GM13976 (cell line): ENCODE data around the gene FBP2.
A peak's percentile ranks its signal among the peaks of the same experiment; 100 is the strongest.
"Not testable (repeated sequence)": the region's sequence is repeated elsewhere in the genome, so short reads cannot be mapped to it uniquely, and the experiment has no call there.

Source experiments
- DNase-seq: peaks from one replicate; pipeline ENCODE4 v3.0.0; 2012; ENCODE audit warnings: low spot score
- CTCF ChIP-seq: IDR thresholded peaks from 2 replicates; pipeline ENCODE4 v1.5.1; 2012; ENCODE audit warnings: borderline replicate concordance, mild to moderate bottlenecking; ENCODE audit not compliant: insufficient read depth; ENCODE audit errors: extremely low read depth, missing control alignments, control extremely low read depth
- in situ Hi-C: fragments of 300-500 bp; cut with MboI; formaldehyde crosslinking; loops from one replicate; pipeline ENCODE4 v1.12.0; 2022; ENCODE audit warnings: low sequenced_read_pairs, mixed read lengths, inconsistent platforms; ENCODE audit not compliant: unreplicated experiment

FBP2 gene

GRCh38 chr9:94554439-94555331 is 38.9 kb downstream of the FBP2 start, which contains the start of gene PCAT7:
PCAT7 (plus strand) TSS chr9:94555083.
- in situ Hi-C loops, result no loop called here
- DNase-seq, result peak; percentile 75
- peak; percentile 29 for TF ChIP-seq CTCF

- no peak for DNase-seq
- no peak for TF ChIP-seq CTCF
- in situ Hi-C loops, result no loop called here
Observed at GRCh38 chr9:94554078-94554438, 39.6 kb downstream of the FBP2 start.

- no peak for TF ChIP-seq CTCF
- DNase-seq, result no peak
- in situ Hi-C loops, result no loop called here
Observed at GRCh38 chr9:94553029-94553938, 40.3 kb downstream of the FBP2 start.

- no peak for TF ChIP-seq CTCF
- no peak for DNase-seq
- in situ Hi-C loops, result no loop called here
Observed at GRCh38 chr9:94545940-94546339, 47.7 kb downstream of the FBP2 start.

GRCh38 chr9:94544335-94544734 is 49.3 kb downstream of the FBP2 start:
- in situ Hi-C loops, DNase-seq: not testable (repeated sequence)

GRCh38 chr9:94538908-94539307 is 54.7 kb downstream of the FBP2 start:
- in situ Hi-C loops, result no loop called here
- TF ChIP-seq CTCF, result no peak
- no peak for DNase-seq
